ENCODE measurements around the gene PDE4D. TPM values are rescaled to one million over a fixed set of nuclear protein-coding genes. Genes with fewer than 3 reads are reported as not detected.

PDE4D gene
- total RNA-seq, 1 donor from 2014 or later = 6.8 TPM

- no peak for TF ChIP-seq CTCF (IDR thresholded peaks at IDR 0.05; ENCODE audit: insufficient read depth, low read length, severe bottlenecking)
- DNase-seq (ENCODE audit: low read depth) (peak; percentile 85), FAIRE-seq (no peak)
These were observed 302.4 kb downstream of the PDE4D start for GRCh38 chr5:59591162-59591561.

GRCh38 chr5:59588922-59589321 is 304.6 kb downstream of the PDE4D start:
- H3K36me3 ChIP-seq (ENCODE audit: control insufficient read depth, insufficient read depth, low read length) = no peaks in the 10 kb centered on the region
- FAIRE-seq = no peak
- TF ChIP-seq CTCF (IDR thresholded peaks at IDR 0.05; ENCODE audit: insufficient read depth, low read length, severe bottlenecking) = no peak
- H3K4me3 ChIP-seq (ENCODE audit: low read depth, low read length) = no peak overlapping the region
- peak; percentile 80 for DNase-seq (ENCODE audit: low read depth)
- H3K27me3 ChIP-seq (ENCODE audit: control insufficient read depth, insufficient read depth, low read length) = no peaks in the 10 kb centered on the region

More at GRCh38 chr5:59591162-59591561, 302.4 kb downstream of the PDE4D start:
- Histone ChIP-seq H3K36me3 (ENCODE audit: control insufficient read depth, insufficient read depth, low read length) (no peaks in the 10 kb centered on the region), H3K27me3 (ENCODE audit: control insufficient read depth, insufficient read depth, low read length) (no peaks in the 10 kb centered on the region), H3K4me3 (ENCODE audit: low read depth, low read length) (no peak overlapping the region)

GRCh38 chr5:59587489-59588337 is 305.8 kb downstream of the PDE4D start:
- DNase-seq (ENCODE audit: low read depth) (peak; percentile 51), FAIRE-seq (no peak)
- Histone ChIP-seq H3K27me3 (ENCODE audit: control insufficient read depth, insufficient read depth, low read length) (no peaks in the 10 kb centered on the region), H3K4me3 (ENCODE audit: low read depth, low read length) (no peak overlapping the region), H3K36me3 (ENCODE audit: control insufficient read depth, insufficient read depth, low read length) (no peaks in the 10 kb centered on the region)
- TF ChIP-seq CTCF (IDR thresholded peaks at IDR 0.05; ENCODE audit: insufficient read depth, low read length, severe bottlenecking) = no peak

GRCh38 chr5:59586841-59587240 is 306.7 kb downstream of the PDE4D start:
- no peak overlapping the region for H3K4me3 ChIP-seq (ENCODE audit: low read depth, low read length)
- no peak for TF ChIP-seq CTCF (IDR thresholded peaks at IDR 0.05; ENCODE audit: insufficient read depth, low read length, severe bottlenecking)
- no peaks in the 10 kb centered on the region for H3K36me3 ChIP-seq (ENCODE audit: control insufficient read depth, insufficient read depth, low read length)
- DNase-seq (ENCODE audit: low read depth) (no peak), FAIRE-seq (no peak)
- no peaks in the 10 kb centered on the region for H3K27me3 ChIP-seq (ENCODE audit: control insufficient read depth, insufficient read depth, low read length)

GRCh38 chr5:59584858-59585846 is 308.4 kb downstream of the PDE4D start:
- FAIRE-seq (no peak), DNase-seq (ENCODE audit: low read depth) (no peak)
- Histone ChIP-seq H3K36me3 (ENCODE audit: control insufficient read depth, insufficient read depth, low read length) (no peaks in the 10 kb centered on the region), H3K4me3 (ENCODE audit: low read depth, low read length) (no peak overlapping the region), H3K27me3 (ENCODE audit: control insufficient read depth, insufficient read depth, low read length) (no peaks in the 10 kb centered on the region)
- TF ChIP-seq CTCF (IDR thresholded peaks at IDR 0.05; ENCODE audit: insufficient read depth, low read length, severe bottlenecking) = no peak

All from bronchial epithelial cell (primary cell).